Activated naive CD4-positive, alpha-beta T cell treated with anti-CD3 and anti-CD28 coated beads, Interleukin-2, amount 50 U/mL, for 72 hours (primary cell): Measurements from ENCODE around the gene EIF4G3. TPM values are rescaled to one million over a fixed set of nuclear protein-coding genes. Genes with fewer than 3 reads are reported as not detected.
A peak's percentile ranks its signal among the peaks of the same experiment; 100 is the strongest.
"Not testable (repeated sequence)": the region's sequence is repeated elsewhere in the genome, so short reads cannot be mapped to it uniquely, and the experiment has no call there.

Experiments used
- ATAC-seq, 2 donors: fragments of 150-1000 bp; cut with Tn5 transposase; 2 replicates each; pipeline ENCODE4 v1.10.0; 2021; ENCODE audit warnings: mild to moderate bottlenecking in 2 of 2, moderate library complexity in 2 of 2
- DNase-seq, 2 donors: peaks; one replicate each; pipeline ENCODE4 v3.0.0; 2021 to 2022; ENCODE audit warnings: low spot score in 2 of 2
- H3K27ac Mint-ChIP-seq, 2 donors: one replicate each; pipeline ENCODE4 v1.8.0; 2022; ENCODE audit warnings: mild to moderate bottlenecking in 2 of 2, mixed read lengths in 2 of 2
- H3K36me3 Mint-ChIP-seq, 2 donors: one replicate each; pipeline ENCODE4 v1.8.0; 2022; ENCODE audit warnings: mixed read lengths in 2 of 2
- H3K9me3 Mint-ChIP-seq, 2 donors: one replicate each; pipeline ENCODE4 v1.8.0; 2022; ENCODE audit warnings: mixed read lengths in 2 of 2
- total RNA-seq, 2 donors: library from RNA; stranded (reverse); gene quantifications; one replicate each; pipeline ENCODE4 v1.2.3, GENCODE V29; 2022

EIF4G3 gene
- total RNA-seq, 2 donors from 2014 or later, result 38.4 to 45.1 TPM

GRCh38 chr1:21072721-21073120 is 104.0 kb downstream of the EIF4G3 start:
- no peak for ATAC-seq

GRCh38 chr1:21069549-21069948 is 107.1 kb downstream of the EIF4G3 start:
- H3K36me3 Mint-ChIP-seq, result no peaks in the 10 kb centered on the region
- no peak overlapping the region for H3K27ac Mint-ChIP-seq
- DNase-seq (no peak), ATAC-seq (no peak)
- no peaks in the 10 kb centered on the region for H3K9me3 Mint-ChIP-seq

More at GRCh38 chr1:21072721-21073120, 104.0 kb downstream of the EIF4G3 start:
- no peak for DNase-seq
- no peak overlapping the region for H3K27ac Mint-ChIP-seq
- no peaks in the 10 kb centered on the region for H3K9me3 Mint-ChIP-seq
- H3K36me3 Mint-ChIP-seq, result no peaks in the 10 kb centered on the region

- H3K27ac Mint-ChIP-seq, result no peak overlapping the region
- no peak for DNase-seq
- no peaks in the 10 kb centered on the region for H3K36me3 Mint-ChIP-seq
- H3K9me3 Mint-ChIP-seq, result no peaks in the 10 kb centered on the region
- ATAC-seq, result no peak
Measured at GRCh38 chr1:21068937-21069336, 107.8 kb downstream of the EIF4G3 start.

DNA sequence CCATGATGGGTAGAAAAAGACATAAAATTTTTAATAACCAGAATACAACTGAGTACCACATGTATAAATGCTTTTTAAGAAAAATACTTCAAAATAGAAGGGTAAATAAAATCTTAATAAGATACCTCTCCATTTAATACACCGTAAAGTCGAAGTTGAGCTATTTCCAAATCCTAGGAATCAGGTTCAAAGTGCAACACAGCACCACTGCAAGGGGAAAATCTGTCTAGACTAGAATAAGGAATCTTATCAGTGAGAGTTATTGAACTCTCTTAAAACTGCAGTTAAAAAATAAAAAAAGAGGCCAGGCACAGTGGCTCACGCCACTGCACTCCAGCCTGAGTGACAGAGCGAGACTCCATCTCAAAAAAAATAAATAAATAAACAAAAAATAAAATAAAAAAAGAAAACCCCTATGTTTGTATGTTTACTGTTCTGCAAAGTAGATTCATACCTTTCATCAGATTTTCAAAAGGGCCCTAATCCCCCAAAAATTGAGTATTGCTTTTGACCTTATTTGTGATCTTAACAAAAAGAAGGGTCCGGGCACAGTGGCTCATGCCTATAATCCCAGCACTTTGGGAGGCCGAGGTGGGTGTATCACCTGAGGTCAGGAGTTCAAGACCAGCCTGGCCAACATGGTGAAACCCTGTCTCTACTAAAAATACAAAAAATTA is 109.0 kb downstream of the EIF4G3 start:
- H3K9me3 Mint-ChIP-seq, result no peaks in the 10 kb centered on the region
- DNase-seq, result no peak
- ATAC-seq, result no peak
- no peak overlapping the region for H3K27ac Mint-ChIP-seq
- no peaks in the 10 kb centered on the region for H3K36me3 Mint-ChIP-seq

GRCh38 chr1:21066356-21067012 is 110.2 kb downstream of the EIF4G3 start:
- no peak for ATAC-seq
- Mint-ChIP-seq H3K36me3 (no peaks in the 10 kb centered on the region), H3K27ac (no peak overlapping the region), H3K9me3 (no peaks in the 10 kb centered on the region)
- DNase-seq, result no peak

DNA sequence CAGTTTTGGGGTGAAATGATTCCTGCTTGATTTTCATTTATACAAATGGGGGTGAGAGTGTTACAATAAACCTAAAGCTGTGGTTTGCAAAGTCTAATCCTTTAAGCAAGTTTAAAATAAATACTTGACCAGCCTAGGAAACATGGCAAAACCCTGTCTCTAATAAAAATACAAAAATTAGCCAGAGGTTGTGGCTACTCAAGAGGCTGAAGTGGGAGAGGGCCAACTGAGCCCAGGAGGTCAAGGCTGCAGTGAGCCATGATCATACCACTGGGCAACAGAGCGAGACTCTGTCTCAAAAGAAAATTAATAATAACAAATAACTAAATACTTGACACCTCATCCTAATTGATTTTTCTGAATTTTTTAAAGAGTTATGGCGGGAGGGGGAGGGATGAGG is 110.8 kb downstream of the EIF4G3 start:
- Mint-ChIP-seq H3K27ac (no peak overlapping the region), H3K9me3 (no peaks in the 10 kb centered on the region), H3K36me3 (no peaks in the 10 kb centered on the region)
- DNase-seq, result no peak
- ATAC-seq, result no peak

DNA sequence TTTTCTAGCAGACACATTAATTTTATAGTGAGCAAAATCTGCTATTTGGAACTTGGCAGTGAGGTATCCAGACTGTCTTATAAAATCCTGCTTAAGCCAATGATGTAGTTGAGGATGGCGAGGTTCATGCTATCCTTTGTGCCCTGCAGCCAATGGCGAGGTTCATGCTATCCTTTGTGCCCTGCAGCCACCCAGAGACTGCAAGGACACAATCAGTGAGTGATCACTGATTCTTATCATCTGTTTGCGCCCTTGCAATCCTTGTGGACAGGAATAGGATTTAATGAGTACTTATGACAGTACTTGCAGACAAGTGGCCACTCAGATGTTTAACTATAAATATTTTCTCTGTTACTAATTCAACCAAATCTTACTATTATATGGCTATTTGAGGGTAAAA is 112.6 kb downstream of the EIF4G3 start:
- Mint-ChIP-seq H3K27ac (no peak overlapping the region), H3K36me3 (no peaks in the 10 kb centered on the region), H3K9me3 (no peaks in the 10 kb centered on the region)
- ATAC-seq, result no peak
- no peak for DNase-seq

GRCh38 chr1:21060523-21060922 is 116.2 kb downstream of the EIF4G3 start:
- no peak for ATAC-seq
- Mint-ChIP-seq H3K9me3 (no peaks in the 10 kb centered on the region), H3K36me3 (no peaks in the 10 kb centered on the region), H3K27ac (no peak overlapping the region)
- DNase-seq, result no peak

DNA sequence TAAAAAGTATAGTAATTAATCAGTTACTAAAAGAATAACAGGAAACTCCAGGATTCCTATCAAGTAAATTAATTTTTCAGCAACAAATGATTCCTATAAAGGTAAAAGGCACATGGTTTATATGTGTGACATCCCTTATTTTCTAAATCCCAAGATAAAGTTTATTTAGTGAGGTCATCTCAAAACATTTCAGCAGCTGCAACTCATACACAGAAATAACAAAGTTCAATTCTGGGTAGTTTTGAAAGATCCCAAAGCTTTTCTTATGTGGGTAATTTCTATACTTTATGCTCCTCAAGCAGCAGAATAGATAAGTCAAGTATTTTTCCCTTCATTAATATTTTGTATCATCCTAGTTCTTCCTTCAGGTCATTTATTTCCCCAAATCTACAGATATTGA is 117.7 kb downstream of the EIF4G3 start:
- no peak for ATAC-seq
- H3K27ac Mint-ChIP-seq, result no peak overlapping the region
- no peak for DNase-seq
- H3K36me3 Mint-ChIP-seq, result no peaks in the 10 kb centered on the region
- H3K9me3 Mint-ChIP-seq, result no peaks in the 10 kb centered on the region

GRCh38 chr1:21058035-21058793 is 118.5 kb downstream of the EIF4G3 start:
- no peak for ATAC-seq
- peak overlapping the region in 1 of 2 donors; percentile 36 for H3K27ac Mint-ChIP-seq
- no peaks in the 10 kb centered on the region for H3K9me3 Mint-ChIP-seq

DNA sequence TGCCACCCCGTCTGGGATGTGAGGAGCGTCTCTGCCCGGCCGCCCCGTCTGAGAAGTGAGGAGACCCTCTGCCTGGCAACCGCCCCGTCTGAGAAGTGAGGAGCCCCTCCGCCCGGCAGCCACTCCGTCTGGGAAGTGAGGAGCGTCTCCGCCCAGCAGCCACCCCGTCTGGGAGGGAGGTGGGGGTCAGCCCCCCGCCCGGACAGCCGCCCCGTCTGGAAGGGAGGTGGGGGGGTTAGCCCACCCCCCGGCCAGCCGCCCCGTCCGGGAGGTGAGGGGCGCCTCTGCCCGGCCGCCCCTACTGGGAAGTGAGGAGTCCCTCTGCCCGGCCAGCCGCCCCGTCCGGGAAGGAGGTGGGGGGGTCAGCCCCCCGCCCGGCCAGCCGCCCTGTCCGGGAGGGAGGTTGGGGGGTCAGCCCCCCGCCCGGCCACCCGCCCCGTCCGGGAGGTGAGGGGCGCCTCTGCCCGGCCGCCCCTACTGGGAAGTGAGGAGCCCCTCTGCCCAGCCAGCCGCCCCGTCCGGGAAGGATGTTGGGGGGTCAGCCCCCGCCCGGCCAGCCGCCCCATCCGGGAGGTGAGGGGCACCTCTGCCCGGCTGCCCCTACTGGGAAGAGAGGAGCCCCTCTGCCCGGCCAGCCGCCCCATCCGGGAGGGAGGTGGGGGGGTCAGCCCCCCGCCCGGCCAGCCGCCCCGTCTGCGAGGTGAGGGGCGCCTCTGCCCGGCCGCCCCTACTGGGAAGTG is 123.3 kb downstream of the EIF4G3 start:
- not testable (repeated sequence) for H3K36me3 Mint-ChIP-seq, ATAC-seq, H3K9me3 Mint-ChIP-seq, DNase-seq, H3K27ac Mint-ChIP-seq

More at GRCh38 chr1:21058035-21058793, 118.5 kb downstream of the EIF4G3 start:
- no peaks in the 10 kb centered on the region for H3K36me3 Mint-ChIP-seq
- no peak for DNase-seq

GRCh38 chr1:21052034-21052433 is 124.7 kb downstream of the EIF4G3 start:
- ATAC-seq (no peak), DNase-seq (no peak)
- no peak overlapping the region for H3K27ac Mint-ChIP-seq
- H3K36me3 Mint-ChIP-seq, result peaks cover 0 to 7% of the 10 kb centered on the region in 2 donors
- no peaks in the 10 kb centered on the region for H3K9me3 Mint-ChIP-seq

DNA sequence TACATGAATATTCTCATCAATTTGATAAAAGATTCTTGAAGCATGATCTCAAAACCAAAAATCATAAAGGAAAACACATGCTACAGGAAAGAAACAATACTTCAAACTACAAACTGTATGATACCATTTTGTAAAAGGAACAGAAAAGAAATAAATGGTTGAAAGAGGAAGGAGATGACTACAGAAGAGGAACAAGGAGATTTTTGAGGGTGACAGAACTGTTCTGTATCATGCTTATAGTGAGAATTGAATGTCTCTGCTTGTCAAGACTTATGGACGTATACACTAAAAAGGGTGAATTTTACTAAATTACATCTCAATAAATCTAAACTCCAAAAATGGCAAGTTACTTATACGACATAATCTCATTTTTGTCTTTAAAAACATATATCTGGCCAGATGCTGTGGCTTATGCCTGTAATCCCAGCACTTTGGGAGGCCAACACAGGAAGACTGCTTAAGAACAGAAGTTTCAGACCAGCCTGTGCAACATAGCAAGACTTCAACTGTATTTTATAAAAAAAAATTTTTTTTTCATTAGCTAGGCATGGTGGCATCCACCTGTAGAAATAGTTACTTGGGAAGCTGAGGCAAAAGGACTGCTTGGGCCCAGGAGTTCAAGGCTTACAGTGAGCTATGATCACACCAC is 125.4 kb downstream of the EIF4G3 start:
- DNase-seq (no peak), ATAC-seq (no peak)
- no peak overlapping the region for H3K27ac Mint-ChIP-seq
- no peaks in the 10 kb centered on the region for H3K9me3 Mint-ChIP-seq
- peaks cover 0 to 7% of the 10 kb centered on the region in 2 donors for H3K36me3 Mint-ChIP-seq

GRCh38 chr1:21050031-21050430 is 126.7 kb downstream of the EIF4G3 start:
- no peak for DNase-seq
- peaks cover 0 to 7% of the 10 kb centered on the region in 2 donors for H3K36me3 Mint-ChIP-seq
- ATAC-seq, result no peak
- no peaks in the 10 kb centered on the region for H3K9me3 Mint-ChIP-seq
- no peak overlapping the region for H3K27ac Mint-ChIP-seq

- DNase-seq (no peak), ATAC-seq (no peak)
- Mint-ChIP-seq H3K27ac (no peak overlapping the region), H3K36me3 (peaks cover 0 to 7% of the 10 kb centered on the region in 2 donors), H3K9me3 (no peaks in the 10 kb centered on the region)
Measured at GRCh38 chr1:21048462-21048861, 128.2 kb downstream of the EIF4G3 start.

DNA sequence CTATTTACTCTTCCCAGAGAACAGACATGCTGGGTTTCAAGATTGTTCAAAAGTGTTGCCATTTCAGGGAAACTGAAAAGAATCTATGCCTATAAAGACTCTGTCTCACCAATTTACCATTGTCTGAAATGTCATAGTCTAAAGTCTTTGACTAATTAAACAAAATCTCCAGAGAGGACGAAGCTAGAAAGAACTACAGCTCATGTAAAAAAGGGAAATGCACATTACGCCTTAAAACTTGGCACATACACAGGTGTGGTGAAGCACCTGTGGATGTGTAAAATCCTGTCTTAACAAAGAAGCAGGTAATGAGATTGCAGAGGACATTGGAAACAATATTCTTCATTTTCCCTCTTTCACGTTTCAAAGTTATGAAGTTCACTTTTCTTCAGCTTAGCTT is 130.6 kb downstream of the EIF4G3 start:
- no peaks in the 10 kb centered on the region for H3K9me3 Mint-ChIP-seq
- no peak overlapping the region for H3K27ac Mint-ChIP-seq

More for the DNA sequence above, 130.6 kb downstream of the EIF4G3 start:
- no peak for DNase-seq
- peaks cover 0 to 7% of the 10 kb centered on the region in 2 donors for H3K36me3 Mint-ChIP-seq
- no peak for ATAC-seq
